ENCODE data around the gene HCN1.

Gene HCN1
- total RNA-seq: 0 to 0.23 (median 0.03) reads per million in 18 experiments

GRCh38 chr5:45696206-45696836, at the start of gene HCN1:
TSS of gene HCN1 (minus strand) at chr5:45696380.
- peak; percentile 32 to 57 for DNase-seq

DNA sequence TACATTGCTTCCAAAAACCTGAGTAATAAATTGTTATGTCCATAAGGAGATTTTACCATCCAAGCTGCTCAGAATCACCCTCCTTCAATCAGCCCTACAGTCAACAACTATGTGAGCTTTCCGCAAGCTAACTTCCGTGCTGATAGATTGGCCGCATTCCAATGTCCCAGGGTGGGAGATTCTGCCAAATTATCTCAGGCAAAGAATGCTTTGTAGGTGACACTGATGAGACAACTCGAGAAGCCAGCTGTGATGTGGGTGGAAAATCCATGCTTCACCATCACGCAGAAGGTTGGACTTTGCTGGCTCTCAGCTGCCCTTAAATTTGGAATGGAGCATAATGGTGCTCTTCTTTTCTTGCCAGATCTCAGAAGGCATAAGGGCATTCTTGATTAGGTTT, 44.9 kb upstream of the HCN1 start:
- DNase-seq: no peak

GRCh38 chr5:45737153-45737552, 41.0 kb upstream of the HCN1 start:
- DNase-seq: no peak

- no peak for DNase-seq
Observed at GRCh38 chr5:45725537-45725936, 29.4 kb upstream of the HCN1 start.

DNA sequence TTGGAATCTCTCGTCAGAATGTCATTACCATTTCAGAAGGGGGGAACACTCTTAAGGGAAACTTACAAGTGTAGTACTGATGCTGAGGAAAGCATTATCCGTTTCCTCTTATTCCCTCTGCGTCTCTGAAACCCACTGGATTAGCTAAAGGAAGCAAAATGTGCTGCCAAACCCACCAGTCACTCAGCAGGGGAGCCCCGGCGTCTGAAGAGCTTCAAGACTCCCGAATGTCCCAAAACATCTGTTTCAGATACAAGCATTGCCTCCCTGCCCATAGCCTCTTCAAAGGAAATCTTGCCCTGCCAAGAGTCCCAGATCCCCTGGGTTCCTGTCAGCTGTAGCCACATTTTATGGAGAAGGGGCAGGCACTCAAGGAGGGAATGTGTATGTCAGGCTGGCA, 1.0 kb upstream of the HCN1 start:
- DNase-seq: no peak

- no peak for DNase-seq
Observed at GRCh38 chr5:45695804-45696156, 400 bp downstream of the HCN1 start.

- no peak for DNase-seq
Observed at GRCh38 chr5:45694971-45695803, 993 bp downstream of the HCN1 start.

DNA sequence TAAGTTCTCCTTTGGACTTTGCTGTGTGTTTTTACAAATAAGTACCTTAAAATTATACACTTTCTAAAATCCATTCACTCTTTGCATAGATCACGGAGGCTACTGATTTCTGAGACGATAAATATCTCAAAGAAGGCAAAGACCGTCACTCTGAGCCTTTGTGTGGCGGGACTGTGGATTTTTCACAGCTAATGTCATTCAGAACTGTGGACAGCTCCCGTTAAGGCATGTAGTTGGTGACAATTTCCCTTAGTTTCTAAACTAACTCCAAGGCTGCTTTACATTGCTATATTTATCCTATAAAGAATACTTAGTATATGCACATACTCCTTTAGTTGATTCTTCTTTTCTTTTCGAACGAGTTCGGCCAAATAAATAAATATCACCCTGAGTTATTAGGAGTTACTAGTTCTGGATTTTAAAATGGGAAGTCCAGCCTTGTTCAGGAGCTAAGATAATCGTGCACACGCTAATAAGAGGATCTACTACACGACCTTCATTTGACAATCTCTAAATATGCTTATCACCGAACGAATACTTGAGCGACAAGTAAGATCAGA, 1.8 kb downstream of the HCN1 start:
- no peak for DNase-seq

DNA sequence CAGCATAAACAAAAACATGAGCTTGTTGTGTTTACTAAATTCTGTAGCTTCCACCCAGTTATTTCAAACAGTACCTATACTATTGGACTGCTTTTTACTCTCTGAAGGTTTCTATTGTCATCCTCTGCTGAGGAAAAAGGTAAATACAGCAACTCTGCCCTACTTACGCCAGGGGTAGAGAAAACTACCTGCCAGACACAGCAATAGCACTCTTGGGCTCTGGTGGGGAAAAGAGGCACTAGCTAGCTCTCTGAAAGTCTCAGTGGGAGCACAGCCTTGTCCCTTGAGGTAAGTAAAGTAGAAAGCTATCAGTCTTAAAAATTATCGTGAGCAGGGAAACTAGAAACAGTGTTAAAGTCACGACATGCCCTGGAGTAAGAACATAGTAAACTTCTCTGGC, 3.7 kb downstream of the HCN1 start:
- no peak for DNase-seq

GRCh38 chr5:45691656-45692055, 4.5 kb downstream of the HCN1 start:
- no peak for DNase-seq

GRCh38 chr5:45687701-45688100, 8.5 kb downstream of the HCN1 start:
- DNase-seq: no peak

GRCh38 chr5:45686620-45687019, 9.6 kb downstream of the HCN1 start:
- DNase-seq: no peak

DNA sequence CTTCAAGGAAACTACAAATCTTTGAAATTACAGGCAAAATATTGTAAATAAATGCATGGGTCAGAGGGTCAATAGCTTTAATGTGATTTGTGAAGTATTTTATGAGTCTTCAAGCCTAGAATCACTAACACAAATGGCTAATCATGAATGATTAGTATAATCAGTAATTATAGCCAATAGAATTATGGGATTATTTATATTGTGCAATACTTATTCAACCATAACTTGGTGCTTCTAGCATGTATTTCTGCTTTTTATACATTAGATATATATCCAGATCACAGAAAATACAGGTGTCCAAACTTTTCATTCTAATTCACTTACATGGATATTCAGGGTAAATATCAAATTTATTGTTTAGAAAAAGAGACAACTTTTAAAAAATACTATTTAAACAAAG, 12.1 kb downstream of the HCN1 start:
- no peak for DNase-seq

DNA sequence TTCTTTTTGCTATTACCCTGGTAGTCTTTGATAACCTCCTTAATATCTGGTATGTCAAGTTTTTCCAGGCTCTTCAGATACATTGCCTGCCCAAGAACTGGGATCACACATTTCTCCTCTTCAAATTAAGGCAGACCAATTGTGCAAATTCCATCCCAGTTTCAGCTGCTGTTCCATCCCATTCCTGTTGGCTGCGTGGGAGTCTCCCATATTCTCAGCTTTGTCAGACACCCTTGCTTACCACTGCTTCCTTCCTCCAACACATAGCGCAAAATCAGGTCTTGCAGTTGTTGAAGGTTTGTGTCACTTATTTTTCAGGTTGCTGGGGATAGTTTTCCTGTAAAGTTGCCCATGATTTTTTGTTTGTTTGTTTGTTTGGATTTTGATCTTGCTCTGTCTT, 15.2 kb downstream of the HCN1 start:
- DNase-seq: no peak

DNA sequence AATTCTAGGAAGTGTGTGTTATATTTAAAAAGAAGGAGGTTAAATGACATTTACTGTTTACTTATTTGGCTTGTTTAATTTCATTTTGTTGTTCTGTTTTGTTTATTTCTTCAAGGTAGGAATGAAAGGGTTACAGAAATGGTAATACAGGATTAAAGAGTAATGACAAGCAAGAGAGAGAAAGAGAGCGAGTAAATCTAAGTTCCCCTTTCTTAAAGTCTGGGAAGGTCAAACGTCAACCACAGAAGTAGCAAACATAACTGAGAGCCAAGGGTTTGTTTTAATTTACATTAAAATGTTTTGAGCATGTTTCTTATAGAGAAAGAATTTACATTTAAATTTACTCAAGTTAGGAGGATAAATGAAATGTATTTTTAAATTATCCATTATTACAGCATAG, 18.7 kb downstream of the HCN1 start:
- DNase-seq: no peak

- DNase-seq: no peak
Observed at GRCh38 chr5:45672271-45672670, 23.9 kb downstream of the HCN1 start.

DNA sequence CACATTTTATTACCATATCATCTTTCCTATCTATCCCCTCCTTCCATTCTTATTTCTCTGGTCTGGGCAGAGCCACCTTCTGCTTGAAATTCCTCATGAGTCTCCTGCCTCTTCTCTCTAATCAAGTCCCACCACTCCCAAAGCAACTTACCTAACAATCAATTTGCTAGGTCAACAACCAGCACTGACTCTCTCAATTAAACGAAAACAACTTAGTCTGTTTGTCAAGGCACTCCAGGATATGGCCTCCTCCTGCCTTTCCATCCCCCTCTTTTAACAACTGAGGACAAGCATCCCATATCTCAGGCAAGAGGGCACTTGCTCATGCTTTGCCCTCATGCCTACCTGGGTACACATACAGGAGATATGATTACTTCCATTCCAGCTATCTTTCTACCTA, 47.4 kb downstream of the HCN1 start:
- DNase-seq: no peak

DNA sequence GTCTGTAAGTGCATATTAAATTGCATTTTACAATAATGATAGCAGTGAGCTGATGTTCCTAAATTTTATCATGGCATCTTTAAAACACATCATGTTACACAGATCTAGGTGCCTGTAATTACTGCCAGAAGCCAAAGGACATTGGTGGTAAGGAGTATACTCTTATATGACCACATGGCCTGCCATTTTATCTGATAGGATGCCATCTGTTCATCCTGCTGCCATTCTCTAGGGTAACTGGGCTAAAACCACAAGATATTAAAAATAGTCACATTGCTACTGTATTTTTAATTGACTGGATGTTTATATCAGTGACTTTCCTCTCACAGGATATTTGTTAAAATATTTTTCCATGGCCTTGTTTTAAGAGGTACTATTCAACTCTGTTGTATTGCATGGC, 53.1 kb downstream of the HCN1 start:
- DNase-seq: no peak

DNA sequence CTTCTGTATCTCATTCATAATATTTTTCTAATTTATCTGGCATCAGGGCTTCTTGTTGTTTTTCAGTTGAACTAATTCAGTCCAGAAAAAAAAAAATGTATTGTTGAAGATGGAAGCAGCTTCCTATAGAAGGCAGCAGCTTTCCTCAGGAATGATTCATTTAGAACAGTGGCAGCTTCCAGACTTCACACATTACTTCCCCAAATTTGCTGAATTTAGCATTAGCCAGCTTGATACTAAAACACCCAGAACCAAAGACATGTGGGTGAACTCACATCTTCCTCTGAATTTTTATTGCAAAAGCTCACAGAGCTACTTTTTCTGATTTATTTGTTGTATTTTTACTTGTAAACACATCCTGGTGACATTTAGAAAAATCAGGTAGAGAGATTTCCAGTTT, 53.8 kb downstream of the HCN1 start:
- DNase-seq: no peak

DNA sequence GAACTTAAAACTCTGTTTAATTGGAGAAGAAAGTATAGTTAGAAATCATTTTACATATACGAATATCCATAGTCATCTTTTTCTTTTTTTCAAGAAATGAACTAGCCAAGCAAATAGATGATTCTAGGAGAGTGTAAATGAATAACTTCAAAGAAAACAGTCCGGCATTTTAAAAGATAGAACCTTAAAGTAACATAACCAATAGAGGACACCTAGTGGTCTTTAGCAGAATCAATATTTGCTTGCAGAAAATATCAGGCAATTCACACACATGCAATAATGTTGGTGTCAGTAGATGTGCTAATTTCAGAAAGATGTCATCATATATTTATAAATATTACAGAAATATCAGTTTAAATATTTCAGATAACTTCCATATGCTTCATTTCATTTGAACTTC, 57.1 kb downstream of the HCN1 start:
- DNase-seq: no peak

GRCh38 chr5:45627076-45627656, 69.0 kb downstream of the HCN1 start:
- no peak for DNase-seq

- DNase-seq: no peak
Observed at GRCh38 chr5:45623832-45624231, 72.3 kb downstream of the HCN1 start.

DNA sequence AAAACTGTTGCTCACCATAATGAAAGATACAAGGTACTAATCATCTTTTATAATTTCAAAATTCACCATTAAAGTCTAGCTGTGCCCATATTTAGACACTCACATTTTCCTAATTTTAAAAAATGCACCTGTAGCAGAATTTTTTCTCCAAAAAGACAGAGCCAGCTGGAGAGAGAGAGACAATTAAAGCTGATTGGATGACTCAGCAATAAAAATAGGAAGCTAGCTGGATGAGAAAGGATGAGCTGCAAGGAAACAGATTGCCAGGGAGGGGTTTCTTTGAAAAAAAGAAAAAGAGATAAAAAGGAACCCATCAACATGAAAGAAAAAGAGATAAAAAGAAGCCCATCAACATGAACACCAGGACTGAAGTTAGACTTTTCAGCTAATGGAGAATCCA, 73.8 kb downstream of the HCN1 start:
- no peak for DNase-seq

Measured in inflammatory macrophage (primary cell).